D721Med (cell line): ENCODE measurements around the gene A2ML1.

Experiments
- DNase-seq: peaks from one replicate; pipeline ENCODE4 v3.0.0; 2011; ENCODE audit warnings: low spot score; ENCODE audit not compliant: insufficient read length
- FAIRE-seq: peaks from 2 replicates; lab custom pipeline; 2011; peaks lifted over from hg19 to GRCh38; lab: Jason Lieb, UNC
- TF ChIP-seq, protein P1 (sequence below): IDR thresholded peaks from 2 replicates; pipeline ENCODE4 v1.5.1; 2012; ENCODE audit warnings: mild to moderate bottlenecking, control low read depth; ENCODE audit not compliant: insufficient read depth; ENCODE audit errors: missing control alignments

A2ML1 gene

DNA sequence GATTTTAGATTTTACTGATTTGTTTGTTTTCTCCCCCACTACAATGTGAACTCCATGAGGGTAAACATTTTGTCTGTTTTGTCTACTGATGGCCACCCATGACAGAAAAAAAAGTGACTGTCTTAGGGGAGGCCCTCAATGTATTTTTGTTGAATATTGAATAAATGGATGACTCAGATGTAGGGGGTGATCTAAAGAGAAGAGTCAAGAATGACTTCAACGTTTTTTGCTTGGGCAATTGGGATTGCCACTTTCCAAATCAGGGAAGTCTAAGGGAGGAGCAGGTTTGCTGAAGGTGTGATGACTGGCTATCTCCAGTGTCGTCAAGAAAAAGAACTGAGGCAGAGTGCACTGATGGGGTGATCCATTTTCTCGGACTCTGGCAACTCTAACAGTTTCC lies 81.2 kb downstream of the A2ML1 start:
- TF ChIP-seq, protein P1, sequence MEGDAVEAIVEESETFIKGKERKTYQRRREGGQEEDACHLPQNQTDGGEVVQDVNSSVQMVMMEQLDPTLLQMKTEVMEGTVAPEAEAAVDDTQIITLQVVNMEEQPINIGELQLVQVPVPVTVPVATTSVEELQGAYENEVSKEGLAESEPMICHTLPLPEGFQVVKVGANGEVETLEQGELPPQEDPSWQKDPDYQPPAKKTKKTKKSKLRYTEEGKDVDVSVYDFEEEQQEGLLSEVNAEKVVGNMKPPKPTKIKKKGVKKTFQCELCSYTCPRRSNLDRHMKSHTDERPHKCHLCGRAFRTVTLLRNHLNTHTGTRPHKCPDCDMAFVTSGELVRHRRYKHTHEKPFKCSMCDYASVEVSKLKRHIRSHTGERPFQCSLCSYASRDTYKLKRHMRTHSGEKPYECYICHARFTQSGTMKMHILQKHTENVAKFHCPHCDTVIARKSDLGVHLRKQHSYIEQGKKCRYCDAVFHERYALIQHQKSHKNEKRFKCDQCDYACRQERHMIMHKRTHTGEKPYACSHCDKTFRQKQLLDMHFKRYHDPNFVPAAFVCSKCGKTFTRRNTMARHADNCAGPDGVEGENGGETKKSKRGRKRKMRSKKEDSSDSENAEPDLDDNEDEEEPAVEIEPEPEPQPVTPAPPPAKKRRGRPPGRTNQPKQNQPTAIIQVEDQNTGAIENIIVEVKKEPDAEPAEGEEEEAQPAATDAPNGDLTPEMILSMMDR: no peak
- DNase-seq (no peak), FAIRE-seq (no peak)

- no peak for DNase-seq
- no peak for FAIRE-seq
- TF ChIP-seq, protein P1: no peak
Measured at GRCh38 chr12:8904665-8905064, 82.2 kb downstream of the A2ML1 start.

GRCh38 chr12:8905546-8905945 lies 83.1 kb downstream of the A2ML1 start:
- TF ChIP-seq, protein P1: no peak
- DNase-seq: no peak
- FAIRE-seq: no peak

DNA sequence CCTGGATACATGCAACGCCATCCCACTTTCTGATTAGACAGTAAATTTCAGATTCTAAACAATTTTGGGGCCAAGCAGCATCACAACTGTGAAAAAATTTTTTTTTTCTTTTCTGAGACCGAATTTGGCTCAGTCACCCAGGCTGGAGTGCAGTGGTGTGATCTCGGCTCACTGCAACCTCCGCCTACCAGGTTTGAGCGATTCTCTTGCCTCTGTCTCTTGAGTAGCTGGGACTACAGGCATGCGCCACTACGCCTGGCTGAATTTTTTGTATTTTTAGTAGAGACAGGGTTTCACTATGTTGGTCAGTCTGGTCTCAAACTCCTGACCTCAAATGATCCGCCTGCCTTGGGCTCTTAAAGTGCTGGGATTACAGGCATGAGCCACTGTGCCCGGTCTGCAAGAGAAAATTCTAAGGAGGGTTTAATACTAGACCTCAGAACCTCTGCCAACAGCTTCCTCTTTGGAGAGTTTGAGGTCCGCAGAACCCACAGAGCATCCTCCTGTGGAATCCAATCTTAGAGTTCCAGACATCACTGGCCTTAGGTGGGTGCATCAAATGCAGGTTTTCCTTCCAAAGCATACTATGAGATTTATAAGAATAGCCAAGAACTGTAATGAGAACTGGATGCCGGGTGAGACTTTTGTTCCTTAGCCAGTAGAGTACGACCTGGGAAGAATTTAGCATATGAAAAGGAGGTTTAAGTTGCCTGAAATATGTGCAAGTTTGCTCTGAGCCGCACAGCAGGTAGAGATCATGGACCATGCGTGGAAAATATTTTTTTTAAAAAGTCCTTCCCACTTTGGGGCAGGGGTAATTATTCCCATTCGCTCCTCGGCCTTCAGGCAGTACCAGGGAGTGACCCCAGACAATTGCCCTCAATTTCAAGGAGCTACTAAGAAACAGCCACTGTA lies 84.1 kb downstream of the A2ML1 start:
- TF ChIP-seq, protein P1: no peak
- DNase-seq: no peak
- no peak for FAIRE-seq

- TF ChIP-seq, protein P1: no peak
- FAIRE-seq (no peak), DNase-seq (no peak)
Measured at GRCh38 chr12:8907513-8907912, 85.1 kb downstream of the A2ML1 start.

DNA sequence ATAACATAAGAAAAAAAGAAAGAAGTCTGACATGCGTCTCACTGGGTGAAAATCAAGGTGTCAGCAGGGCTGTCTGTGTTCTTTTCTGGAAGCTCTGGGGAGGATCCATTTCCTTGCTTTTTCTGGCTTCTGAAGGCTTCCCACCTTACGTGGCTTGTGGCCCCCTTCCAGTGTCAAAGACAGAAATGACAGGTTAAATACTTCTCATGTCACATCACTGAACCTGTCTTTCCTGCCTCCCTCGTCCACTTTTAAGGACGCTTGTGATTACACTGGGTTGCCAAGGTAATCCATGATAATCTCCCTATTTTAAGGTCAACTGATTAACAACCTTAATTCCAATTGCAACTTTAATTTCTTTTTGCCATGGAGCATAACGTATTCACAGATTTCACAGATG lies 87.3 kb downstream of the A2ML1 start:
- no peak for FAIRE-seq

More for the DNA sequence above, 87.3 kb downstream of the A2ML1 start:
- DNase-seq: no peak
- TF ChIP-seq, protein P1: no peak
